ENCODE measurements around the gene BCS1L.

DNA sequence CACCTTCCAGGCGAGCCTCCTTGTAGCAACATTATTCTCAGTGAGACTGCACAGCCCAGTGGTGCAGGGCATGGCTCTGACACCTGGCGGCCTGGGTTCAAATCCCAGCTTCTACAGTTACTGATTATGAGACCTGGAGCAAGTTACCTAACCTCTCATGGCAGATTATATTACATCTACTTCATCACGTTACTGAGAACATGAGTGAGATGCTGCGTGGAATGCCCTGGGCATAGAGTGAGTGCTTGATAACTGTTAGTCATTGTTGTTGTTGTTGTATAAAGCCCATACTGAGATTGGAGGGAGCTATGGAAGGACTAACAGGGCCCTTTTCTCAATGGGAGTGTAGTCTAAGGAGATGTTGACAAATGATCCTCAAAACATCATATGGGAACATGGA is 33.1 kb upstream of the BCS1L start:
- TF ChIP-seq, protein P1, sequence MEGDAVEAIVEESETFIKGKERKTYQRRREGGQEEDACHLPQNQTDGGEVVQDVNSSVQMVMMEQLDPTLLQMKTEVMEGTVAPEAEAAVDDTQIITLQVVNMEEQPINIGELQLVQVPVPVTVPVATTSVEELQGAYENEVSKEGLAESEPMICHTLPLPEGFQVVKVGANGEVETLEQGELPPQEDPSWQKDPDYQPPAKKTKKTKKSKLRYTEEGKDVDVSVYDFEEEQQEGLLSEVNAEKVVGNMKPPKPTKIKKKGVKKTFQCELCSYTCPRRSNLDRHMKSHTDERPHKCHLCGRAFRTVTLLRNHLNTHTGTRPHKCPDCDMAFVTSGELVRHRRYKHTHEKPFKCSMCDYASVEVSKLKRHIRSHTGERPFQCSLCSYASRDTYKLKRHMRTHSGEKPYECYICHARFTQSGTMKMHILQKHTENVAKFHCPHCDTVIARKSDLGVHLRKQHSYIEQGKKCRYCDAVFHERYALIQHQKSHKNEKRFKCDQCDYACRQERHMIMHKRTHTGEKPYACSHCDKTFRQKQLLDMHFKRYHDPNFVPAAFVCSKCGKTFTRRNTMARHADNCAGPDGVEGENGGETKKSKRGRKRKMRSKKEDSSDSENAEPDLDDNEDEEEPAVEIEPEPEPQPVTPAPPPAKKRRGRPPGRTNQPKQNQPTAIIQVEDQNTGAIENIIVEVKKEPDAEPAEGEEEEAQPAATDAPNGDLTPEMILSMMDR (conservative IDR thresholded peaks at IDR 0.05), result no peak
- TF ChIP-seq ZFX (IDR thresholded peaks at IDR 0.05), result no peak
